ENCODE measurements around the gene KIRREL1.

The KIRREL1 gene

GRCh38 chr1:157968946-157969345, 24.5 kb upstream of the KIRREL1 start:
- Histone ChIP-seq H3K9ac (no peak overlapping the region), H3K9me3 (ENCODE audit: control insufficient read depth, low read length) (no peaks in the 10 kb centered on the region), H2AFZ (no peak overlapping the region), H3K4me1 (no peaks in the 10 kb centered on the region), H3K4me2 (ENCODE audit: low read length) (no peak overlapping the region), H3K27me3 (ENCODE audit: control insufficient read depth, insufficient read depth, low read length) (no peaks in the 10 kb centered on the region), H3K27ac (no peak overlapping the region), H3K79me2 (no peaks in the 10 kb centered on the region), H3K4me3 (ENCODE audit: low read depth, low read length) (no peak overlapping the region), H3K36me3 (ENCODE audit: control insufficient read depth, insufficient read depth, low read length) (no peaks in the 10 kb centered on the region)
- TF ChIP-seq CTCF (IDR thresholded peaks at IDR 0.05) = no peak

- H3K27ac ChIP-seq = no peak overlapping the region
- no peak overlapping the region for H2AFZ ChIP-seq
- H3K9ac ChIP-seq = no peak overlapping the region
- H3K4me2 ChIP-seq (ENCODE audit: low read length) = no peak overlapping the region
- H3K27me3 ChIP-seq (ENCODE audit: control insufficient read depth, insufficient read depth, low read length) = no peaks in the 10 kb centered on the region
- no peaks in the 10 kb centered on the region for H3K9me3 ChIP-seq (ENCODE audit: control insufficient read depth, low read length)
- H3K79me2 ChIP-seq = no peaks in the 10 kb centered on the region
- peak; percentile 33 for TF ChIP-seq CTCF (IDR thresholded peaks at IDR 0.05)
- no peak overlapping the region for H3K4me3 ChIP-seq (ENCODE audit: low read depth, low read length)
- no peaks in the 10 kb centered on the region for H3K36me3 ChIP-seq (ENCODE audit: control insufficient read depth, insufficient read depth, low read length)
- H3K4me1 ChIP-seq = no peaks in the 10 kb centered on the region
Measured at GRCh38 chr1:157969697-157970485, 23.6 kb upstream of the KIRREL1 start.

GRCh38 chr1:157971769-157972168, 21.7 kb upstream of the KIRREL1 start:
- H3K9me3 ChIP-seq (ENCODE audit: control insufficient read depth, low read length) = no peaks in the 10 kb centered on the region
- no peak overlapping the region for H3K9ac ChIP-seq
- H3K4me1 ChIP-seq = no peaks in the 10 kb centered on the region
- no peak for TF ChIP-seq CTCF (IDR thresholded peaks at IDR 0.05)
- H3K27ac ChIP-seq = no peak overlapping the region
- H3K4me2 ChIP-seq (ENCODE audit: low read length) = no peak overlapping the region
- H3K36me3 ChIP-seq (ENCODE audit: control insufficient read depth, insufficient read depth, low read length) = no peaks in the 10 kb centered on the region
- H2AFZ ChIP-seq = no peak overlapping the region
- no peaks in the 10 kb centered on the region for H3K79me2 ChIP-seq
- H3K27me3 ChIP-seq (ENCODE audit: control insufficient read depth, insufficient read depth, low read length) = no peaks in the 10 kb centered on the region
- no peak overlapping the region for H3K4me3 ChIP-seq (ENCODE audit: low read depth, low read length)

GRCh38 chr1:157975228-157975950, 18.1 kb upstream of the KIRREL1 start:
- Histone ChIP-seq H2AFZ (no peak overlapping the region), H3K36me3 (ENCODE audit: control insufficient read depth, insufficient read depth, low read length) (no peaks in the 10 kb centered on the region), H3K79me2 (no peaks in the 10 kb centered on the region), H3K4me3 (ENCODE audit: low read depth, low read length) (no peak overlapping the region), H3K27ac (no peak overlapping the region), H3K4me1 (no peaks in the 10 kb centered on the region), H3K9me3 (ENCODE audit: control insufficient read depth, low read length) (no peaks in the 10 kb centered on the region), H3K27me3 (ENCODE audit: control insufficient read depth, insufficient read depth, low read length) (no peaks in the 10 kb centered on the region), H3K9ac (no peak overlapping the region), H3K4me2 (ENCODE audit: low read length) (no peak overlapping the region)
- no peak for TF ChIP-seq CTCF (IDR thresholded peaks at IDR 0.05)

All from parathyroid adenoma (tissue), 2 donors.